Stimulated activated CD8-positive, alpha-beta memory T cell treated with anti-CD3 and anti-CD28 coated beads, Interleukin-15, amount 100 ng/mL, for 48 hours (primary cell): ENCODE results near the gene CSTPP1.
"Not testable (repeated sequence)": the region's sequence is repeated elsewhere in the genome, so short reads cannot be mapped to it uniquely, and the experiment has no call there.

Experiments used
- DNase-seq, 2 donors: peaks; one replicate each; pipeline ENCODE4 v3.0.0-alpha.2; 2020; ENCODE audit warnings: low read depth in 2 of 2

Gene CSTPP1

GRCh38 chr11:47047972-47048371, 111.4 kb downstream of the CSTPP1 start:
- no peak for DNase-seq

GRCh38 chr11:47050284-47050683, 113.7 kb downstream of the CSTPP1 start:
- DNase-seq, result no peak

GRCh38 chr11:47051217-47051616, 114.7 kb downstream of the CSTPP1 start:
- no peak for DNase-seq

- DNase-seq, result no peak
These were observed 115.6 kb downstream of the CSTPP1 start for GRCh38 chr11:47052165-47052564.

- DNase-seq, result no peak
These were observed 116.0 kb downstream of the CSTPP1 start for GRCh38 chr11:47052576-47052975.

- DNase-seq, result no peak
These were observed 119.0 kb downstream of the CSTPP1 start for GRCh38 chr11:47055534-47055933.

- DNase-seq, result no peak
These were observed 119.8 kb downstream of the CSTPP1 start for GRCh38 chr11:47056261-47056915.

GRCh38 chr11:47057365-47057764, 120.8 kb downstream of the CSTPP1 start:
- DNase-seq, result no peak

GRCh38 chr11:47060807-47061206, 124.2 kb downstream of the CSTPP1 start:
- DNase-seq, result no peak

GRCh38 chr11:47061429-47062178, 125.0 kb downstream of the CSTPP1 start:
- no peak for DNase-seq

GRCh38 chr11:47062736-47063135, 126.2 kb downstream of the CSTPP1 start:
- DNase-seq, result no peak

GRCh38 chr11:47067401-47067800, 130.8 kb downstream of the CSTPP1 start:
- DNase-seq, result no peak

GRCh38 chr11:47070769-47071168, 134.2 kb downstream of the CSTPP1 start:
- DNase-seq, result no peak

- DNase-seq, result no peak
These were observed 134.8 kb downstream of the CSTPP1 start for GRCh38 chr11:47071341-47071740.

- DNase-seq, result no peak
These were observed 135.3 kb downstream of the CSTPP1 start for GRCh38 chr11:47071791-47072261.

GRCh38 chr11:47078751-47079521, 142.4 kb downstream of the CSTPP1 start:
- DNase-seq, result no peak

- not testable (repeated sequence) for DNase-seq
These were observed 144.2 kb downstream of the CSTPP1 start for GRCh38 chr11:47080775-47081174.

- no peak for DNase-seq
These were observed 147.4 kb downstream of the CSTPP1 start for GRCh38 chr11:47083913-47084312.

- DNase-seq, result no peak
These were observed 151.2 kb downstream of the CSTPP1 start for GRCh38 chr11:47087801-47088200.

- DNase-seq, result no peak
These were observed 157.0 kb downstream of the CSTPP1 start for GRCh38 chr11:47093541-47093940.

GRCh38 chr11:47096871-47097270, 160.3 kb downstream of the CSTPP1 start:
- DNase-seq, result not testable (repeated sequence)

GRCh38 chr11:47098223-47098622, 161.7 kb downstream of the CSTPP1 start:
- not testable (repeated sequence) for DNase-seq
